Stimulated activated CD8-positive, alpha-beta memory T cell treated with anti-CD3 and anti-CD28 coated beads, Interleukin-15, amount 100 ng/mL, for 4 hours (primary cell): ENCODE results near the gene CEP68.
A peak's percentile ranks its signal among the peaks of the same experiment; 100 is the strongest.
"Not testable (repeated sequence)": the region's sequence is repeated elsewhere in the genome, so short reads cannot be mapped to it uniquely, and the experiment has no call there.

Experiments used
- DNase-seq, 2 donors: peaks; one replicate each; pipeline ENCODE4 v3.0.0-alpha.2; 2020; ENCODE audit warnings: low read depth in 2 of 2

Gene CEP68

DNA sequence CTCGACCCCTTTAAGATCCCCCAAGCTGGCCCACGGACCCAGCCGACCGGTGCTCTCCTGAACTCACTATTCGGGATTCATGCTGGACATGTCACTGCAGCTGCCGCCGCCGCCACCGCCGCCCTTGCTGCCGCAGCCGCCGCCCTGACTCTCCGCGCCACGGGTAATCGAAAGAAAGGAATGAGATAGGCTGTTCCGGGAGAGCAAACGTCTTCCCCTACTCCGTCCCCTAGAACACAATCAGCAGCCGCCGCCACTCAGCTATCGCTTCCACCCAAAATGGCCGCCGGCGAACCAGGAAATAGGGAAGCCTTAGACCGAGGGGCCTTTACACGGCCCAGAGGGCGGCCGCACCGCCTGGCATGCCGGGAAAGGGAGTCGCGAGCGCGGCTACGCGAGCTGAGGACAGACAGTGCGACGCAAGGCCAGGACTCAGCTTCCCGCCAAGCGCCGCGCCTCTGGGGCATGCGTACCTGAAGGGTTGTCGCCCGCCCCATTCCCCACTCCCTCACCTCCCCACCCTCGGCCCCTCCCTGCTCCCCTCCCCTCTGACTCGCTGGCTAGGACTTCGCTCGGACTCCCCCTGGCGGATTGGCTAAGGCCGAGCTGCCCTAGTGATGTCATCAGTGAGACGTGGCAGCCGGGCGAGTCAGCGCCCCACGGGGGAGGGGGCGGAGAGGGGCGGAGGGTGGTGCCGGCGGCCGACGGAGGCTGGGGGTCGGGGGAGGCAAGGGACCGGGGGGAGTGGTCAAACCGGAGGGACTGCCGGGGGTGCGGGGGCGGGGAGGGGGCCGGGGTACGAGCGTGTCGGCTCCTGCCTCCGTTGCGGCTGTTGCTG is 73.8 kb downstream of the CEP68 start, which contains the start of gene RAB1A:
Gene RAB1A (minus strand): TSS at position 281 of the 838 bp plus-strand sequence. CDS start 191 bp downstream, at position 90.
- peak; percentile 99 for DNase-seq

- no peak for DNase-seq
Observed at GRCh38 chr2:65130664-65131175, 74.5 kb downstream of the CEP68 start.

DNA sequence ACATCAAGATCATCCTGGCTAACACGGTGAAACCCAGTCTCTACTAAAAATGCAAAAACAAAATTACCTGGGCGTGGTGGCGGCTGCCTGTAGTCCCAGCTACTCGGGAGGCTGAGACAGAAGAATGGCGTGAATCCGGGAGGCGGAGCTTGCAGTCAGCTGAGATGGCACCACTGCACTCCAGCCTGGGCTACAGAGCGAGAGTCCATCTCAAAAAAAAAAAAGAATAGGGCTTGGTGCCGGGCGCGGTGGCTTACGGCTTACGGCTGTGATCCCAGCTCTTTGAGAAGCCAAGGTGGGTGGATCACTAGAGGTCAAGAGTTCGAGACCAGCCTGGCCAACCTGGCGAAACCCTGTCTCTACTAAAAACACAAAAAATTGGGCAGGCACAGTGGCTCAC is 76.7 kb downstream of the CEP68 start:
- DNase-seq, result not testable (repeated sequence)

GRCh38 chr2:65133626-65134025 is 77.4 kb downstream of the CEP68 start:
- no peak for DNase-seq

DNA sequence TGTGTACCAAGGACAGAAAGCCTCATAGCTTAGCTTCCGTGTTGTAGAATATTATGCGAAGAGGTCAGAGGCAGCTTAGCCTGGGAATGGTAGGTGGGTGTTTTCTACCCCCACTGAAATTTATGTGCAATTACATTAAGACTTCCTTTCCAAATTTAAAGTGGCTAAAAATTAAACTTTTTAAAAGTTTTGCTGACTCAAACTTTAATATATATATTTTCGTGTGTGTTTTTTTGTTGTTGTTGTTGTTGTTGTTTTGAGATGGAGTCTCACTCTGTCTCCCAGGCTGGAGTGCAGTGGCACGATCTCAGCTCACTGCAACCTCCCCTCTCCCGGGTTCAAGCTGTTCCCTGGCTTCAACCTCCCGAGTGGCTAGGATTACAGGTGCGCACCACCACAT is 77.9 kb downstream of the CEP68 start:
- DNase-seq, result no peak

- DNase-seq, result no peak
Observed at GRCh38 chr2:65136253-65136652, 80.0 kb downstream of the CEP68 start.
